Bone marrow (tissue), 2 donors: ENCODE measurements around the gene SMIM28.

Source experiments
- DNase-seq, 2 donors: peaks; one replicate each; lab custom pipeline; 2025; lab: John Stamatoyannopoulos, UW

SMIM28 gene

GRCh38 chr6:138430361-138431145, 52.8 kb downstream of the SMIM28 start:
- DNase-seq, result no peak

GRCh38 chr6:138431256-138432062, 53.8 kb downstream of the SMIM28 start:
- DNase-seq, result no peak

GRCh38 chr6:138432063-138432356, 54.3 kb downstream of the SMIM28 start:
- no peak for DNase-seq
